ENCODE results near the gene SLF2. TPM values are rescaled to one million over a fixed set of nuclear protein-coding genes. Genes with fewer than 3 reads are reported as not detected.

Gene SLF2, protein sequence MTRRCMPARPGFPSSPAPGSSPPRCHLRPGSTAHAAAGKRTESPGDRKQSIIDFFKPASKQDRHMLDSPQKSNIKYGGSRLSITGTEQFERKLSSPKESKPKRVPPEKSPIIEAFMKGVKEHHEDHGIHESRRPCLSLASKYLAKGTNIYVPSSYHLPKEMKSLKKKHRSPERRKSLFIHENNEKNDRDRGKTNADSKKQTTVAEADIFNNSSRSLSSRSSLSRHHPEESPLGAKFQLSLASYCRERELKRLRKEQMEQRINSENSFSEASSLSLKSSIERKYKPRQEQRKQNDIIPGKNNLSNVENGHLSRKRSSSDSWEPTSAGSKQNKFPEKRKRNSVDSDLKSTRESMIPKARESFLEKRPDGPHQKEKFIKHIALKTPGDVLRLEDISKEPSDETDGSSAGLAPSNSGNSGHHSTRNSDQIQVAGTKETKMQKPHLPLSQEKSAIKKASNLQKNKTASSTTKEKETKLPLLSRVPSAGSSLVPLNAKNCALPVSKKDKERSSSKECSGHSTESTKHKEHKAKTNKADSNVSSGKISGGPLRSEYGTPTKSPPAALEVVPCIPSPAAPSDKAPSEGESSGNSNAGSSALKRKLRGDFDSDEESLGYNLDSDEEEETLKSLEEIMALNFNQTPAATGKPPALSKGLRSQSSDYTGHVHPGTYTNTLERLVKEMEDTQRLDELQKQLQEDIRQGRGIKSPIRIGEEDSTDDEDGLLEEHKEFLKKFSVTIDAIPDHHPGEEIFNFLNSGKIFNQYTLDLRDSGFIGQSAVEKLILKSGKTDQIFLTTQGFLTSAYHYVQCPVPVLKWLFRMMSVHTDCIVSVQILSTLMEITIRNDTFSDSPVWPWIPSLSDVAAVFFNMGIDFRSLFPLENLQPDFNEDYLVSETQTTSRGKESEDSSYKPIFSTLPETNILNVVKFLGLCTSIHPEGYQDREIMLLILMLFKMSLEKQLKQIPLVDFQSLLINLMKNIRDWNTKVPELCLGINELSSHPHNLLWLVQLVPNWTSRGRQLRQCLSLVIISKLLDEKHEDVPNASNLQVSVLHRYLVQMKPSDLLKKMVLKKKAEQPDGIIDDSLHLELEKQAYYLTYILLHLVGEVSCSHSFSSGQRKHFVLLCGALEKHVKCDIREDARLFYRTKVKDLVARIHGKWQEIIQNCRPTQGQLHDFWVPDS
- 19.1 and 21.3 TPM in 2 replicates for total RNA-seq (2014; rRNA removed; shearing (Covaris generic))

DNA sequence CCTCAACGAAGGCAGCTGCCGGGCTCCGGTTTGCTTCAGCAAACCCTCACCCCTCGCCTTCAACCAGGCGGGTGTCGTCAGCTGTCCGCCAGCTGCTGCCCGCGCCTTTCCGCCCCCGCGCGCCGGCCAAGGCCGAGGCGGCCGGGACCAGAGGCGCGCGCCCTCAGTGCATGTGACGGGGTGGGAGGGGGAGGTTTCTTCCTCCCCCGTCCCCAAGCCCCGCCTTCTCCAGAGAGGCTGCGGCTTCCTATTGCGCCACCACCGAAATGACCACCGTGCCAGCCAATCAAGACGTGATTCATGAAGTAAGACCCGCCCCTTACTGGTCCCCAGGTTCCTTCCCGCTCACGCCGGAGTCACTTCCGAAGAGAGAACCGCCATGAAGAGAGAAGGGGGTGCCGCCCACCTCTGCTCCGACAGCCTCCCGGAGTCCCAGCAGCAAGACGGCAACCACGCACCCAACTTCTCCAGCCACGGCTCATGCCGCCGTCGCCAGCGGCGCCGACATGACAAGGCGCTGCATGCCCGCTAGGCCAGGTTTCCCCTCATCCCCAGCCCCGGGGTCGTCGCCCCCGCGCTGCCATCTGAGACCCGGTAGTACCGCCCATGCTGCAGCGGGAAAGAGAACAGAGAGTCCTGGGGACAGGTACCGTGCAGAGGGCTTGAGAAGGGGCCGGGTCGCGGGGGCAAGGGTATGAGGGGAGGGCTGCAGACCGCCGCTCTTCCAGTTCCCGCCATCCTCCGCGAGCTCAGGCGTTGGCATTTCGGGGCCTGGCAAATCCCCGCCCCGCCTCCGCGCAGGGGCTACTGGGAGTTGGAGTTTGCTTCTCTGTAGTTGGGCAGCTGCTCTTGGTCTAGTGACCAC lies at the start of gene SLF2:
Gene SLF2 (plus strand): TSS at position 359 of the 865 bp plus-strand sequence. CDS start 148 bp downstream, at position 507.

DNA sequence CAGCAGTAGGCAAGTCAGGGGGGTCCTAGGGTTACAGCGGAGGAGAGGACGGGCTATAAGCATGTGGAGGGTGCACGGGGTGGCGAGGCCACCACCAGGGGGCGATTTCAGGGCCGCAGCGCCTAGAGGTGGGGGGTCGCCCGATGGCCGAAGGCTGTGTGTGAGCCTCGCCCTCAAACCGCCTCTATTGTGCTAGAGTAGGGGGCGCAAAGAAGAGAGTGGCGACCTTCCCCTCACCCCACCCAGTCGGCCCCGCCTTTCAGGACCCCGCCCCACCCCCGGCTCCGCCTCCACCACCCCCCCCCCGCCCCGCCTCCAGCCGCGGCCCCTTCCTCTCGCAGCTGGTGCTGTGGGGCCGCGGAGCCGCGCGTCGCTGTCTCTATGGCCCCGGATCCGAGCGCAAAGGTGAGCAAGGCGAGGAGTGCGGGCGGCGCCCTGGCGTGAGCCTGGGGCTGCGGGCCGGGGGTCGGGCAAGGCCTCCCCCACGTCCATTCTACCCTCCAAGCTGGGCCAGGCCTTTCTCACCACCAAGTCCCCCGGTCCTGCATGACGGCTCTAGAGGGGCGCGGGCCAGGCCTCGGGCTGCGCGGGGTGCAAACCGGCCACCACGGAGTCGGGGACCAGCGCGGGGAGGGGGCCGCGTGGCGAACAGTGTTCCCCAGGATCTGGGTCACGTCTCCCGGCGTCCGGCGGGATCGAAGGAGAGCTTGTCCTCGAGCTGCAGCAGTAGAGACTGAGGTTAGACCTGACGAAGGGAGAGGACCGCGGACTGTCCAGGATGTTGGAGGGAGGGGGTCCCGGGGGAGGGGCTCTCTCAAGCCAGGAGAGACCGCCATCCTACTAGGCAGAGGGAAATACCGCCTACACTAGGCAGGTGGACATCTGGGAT lies 56.7 kb downstream of the SLF2 start, which contains the start of gene SEMA4G:
Gene SEMA4G (plus strand): TSS at position 318 of the 889 bp plus-strand sequence. CDS start 3,409 bp downstream, outside the sequence.

DNA sequence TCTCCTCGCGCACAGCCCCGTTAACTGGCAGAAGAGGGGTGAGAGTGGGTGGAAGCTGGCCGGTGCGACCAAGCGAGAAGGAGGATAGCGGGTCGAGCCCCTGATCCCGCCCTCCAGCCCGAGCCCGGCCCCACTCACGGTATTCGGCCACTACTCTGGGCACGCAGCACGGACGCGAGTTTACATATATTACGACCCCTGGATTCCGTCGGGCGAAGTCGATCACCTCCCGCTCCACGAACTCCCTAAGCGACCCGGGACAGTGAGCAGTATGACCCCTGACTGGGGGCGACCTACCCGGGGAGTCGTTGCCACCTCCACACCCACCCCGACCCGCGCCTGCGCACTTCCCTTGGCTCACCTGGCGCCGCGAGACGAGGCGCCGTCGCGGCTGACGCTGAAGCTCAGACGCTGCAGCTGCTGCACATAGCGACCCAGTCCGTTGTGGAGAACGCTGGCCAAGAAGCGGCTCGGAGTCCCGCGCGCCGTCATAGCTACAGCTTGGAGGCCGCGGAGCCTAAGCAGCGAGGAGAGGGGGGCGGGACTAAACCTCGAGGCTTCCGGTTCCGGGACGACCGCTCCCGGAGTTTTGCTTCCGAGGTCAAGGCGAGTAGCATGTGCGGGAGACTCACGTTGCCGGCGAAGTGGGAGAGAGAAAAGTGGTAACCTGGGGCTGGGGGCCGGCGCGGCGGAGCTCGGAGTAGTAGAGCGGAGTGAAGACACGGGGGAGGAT lies 74.4 kb downstream of the SLF2 start, which contains the start of the genes MRPL43 and TWNK:
Gene MRPL43 (minus strand): TSS at position 546 of the 733 bp plus-strand sequence. CDS start 54 bp downstream, at position 492.
Gene TWNK (plus strand): TSS at position 592 of the 733 bp plus-strand sequence. CDS start 668 bp downstream, outside the sequence.

DNA sequence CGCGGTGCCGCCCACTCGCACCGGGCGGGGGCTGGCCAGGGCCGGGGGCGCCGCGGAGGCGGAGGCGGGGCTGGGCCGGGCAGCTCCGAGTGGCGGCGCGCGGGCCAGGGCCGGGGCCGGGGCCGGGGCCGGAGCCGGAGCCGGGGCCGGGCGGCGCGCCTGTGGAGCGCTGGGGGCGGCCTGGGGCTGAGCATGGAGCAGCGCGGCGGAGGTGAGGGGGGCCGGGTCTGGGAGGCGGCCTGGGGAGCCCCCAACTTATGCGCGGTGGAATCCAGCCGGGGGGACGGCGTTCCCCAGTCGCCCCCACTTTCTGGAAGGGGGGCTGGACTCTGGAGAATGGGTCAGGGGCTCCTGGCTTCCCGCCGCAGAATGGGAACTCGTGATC lies 87.0 kb downstream of the SLF2 start, which contains the start of gene LZTS2:
Gene LZTS2 (plus strand): TSS at position 67 of the 385 bp plus-strand sequence. CDS start 2,731 bp downstream, outside the sequence.

Small RNA genes within 50 kb of the gene (small RNA-seq; reads per million reads assigned to genes)
- gene MIR608 (not detected), gene RF00019 (not detected)

Other genes starting within 250 kb of the SLF2 start
- not detected in 2 replicates for gene PAX2, start 167.4 kb upstream of the SLF2 start, total RNA-seq (2014; rRNA removed; shearing (Covaris generic))
- 2.4 and 3.3 TPM in 2 replicates for gene SEMA4G, start 56.5 kb downstream of the SLF2 start, total RNA-seq (2014; rRNA removed; shearing (Covaris generic))
- 96.0 and 96.9 TPM in 2 replicates for gene MRPL43, start 74.5 kb downstream of the SLF2 start, total RNA-seq (2014; rRNA removed; shearing (Covaris generic))
- gene TWNK, start 74.6 kb downstream of the SLF2 start, total RNA-seq (2014; rRNA removed; shearing (Covaris generic)), result 35.2 and 41.4 TPM in 2 replicates
- gene LZTS2, start 86.8 kb downstream of the SLF2 start, total RNA-seq (2014; rRNA removed; shearing (Covaris generic)), result 90.6 and 100 TPM in 2 replicates
- 6.6 and 7.0 TPM in 2 replicates for gene PDZD7, start 118.2 kb downstream of the SLF2 start, total RNA-seq (2014; rRNA removed; shearing (Covaris generic))
- gene SFXN3, start 118.3 kb downstream of the SLF2 start, total RNA-seq (2014; rRNA removed; shearing (Covaris generic)), result 76.5 and 95.2 TPM in 2 replicates
- gene KAZALD1, start 149.0 kb downstream of the SLF2 start, total RNA-seq (2014; rRNA removed; shearing (Covaris generic)), result 11.8 and 15.1 TPM in 2 replicates
- gene TLX1, start 218.3 kb downstream of the SLF2 start, total RNA-seq (2014; rRNA removed; shearing (Covaris generic)), result not detected in 2 replicates